MM.1S (cell line): ENCODE results near the gene SUGT1.

Experiments used
- CTCF ChIP-seq: fragments of 300-600 bp; sonication (generic); IDR thresholded peaks from 2 replicates; pipeline ENCODE4 v1.5.1; 2016; ENCODE audit warnings: antibody characterized with exemption, low read length, mixed read lengths
- EZH2 ChIP-seq: fragments of 300-600 bp; sonication (generic); optimal IDR thresholded peaks from 2 replicates; pipeline ENCODE3; 2017; ENCODE audit warnings: low read depth, mild to moderate bottlenecking, antibody characterized with exemption, low read length, mixed read lengths

GRCh38 chr13:52743569-52743968 lies 90.9 kb downstream of the SUGT1 start:
- no peak for TF ChIP-seq CTCF
- no peak for TF ChIP-seq EZH2
